B cell (primary cell): ENCODE measurements around the gene RPL7A. TPM values are rescaled to one million over a fixed set of nuclear protein-coding genes. Genes with fewer than 3 reads are reported as not detected.

Experiments used
- ATAC-seq: fragments of 200-7000 bp; cut with Tn5 transposase; one replicate; pipeline ENCODE4 v1.10.0; 2021; ENCODE audit warnings: low read depth, mild to moderate bottlenecking, moderate number of reproducible peaks, moderate library complexity
- CTCF ChIA-PET: fragments of 350-600 bp; sonication (Branson Sonifier 250); formaldehyde crosslinking; loops from one replicate; lab custom pipeline; 2021; ENCODE audit warnings: antibody characterized with exemption, inconsistent platforms; lab: Charles Lee
- POLR2A ChIA-PET: fragments of 350-600 bp; sonication (Branson Sonifier 250); formaldehyde crosslinking; loops from one replicate; lab custom pipeline; 2021; ENCODE audit warnings: antibody characterized with exemption; lab: Charles Lee
- DNase-seq: peaks from one replicate; pipeline ENCODE4 v3.0.0; 2013
- H2AFZ ChIP-seq: 2 replicates; pipeline ENCODE4 v1.6.1; 2012; ENCODE audit warnings: mild to moderate bottlenecking, low read depth, low read length; ENCODE audit not compliant: insufficient read depth, poor library complexity, severe bottlenecking
- H3K27ac ChIP-seq, 2 donors: 1 replicate in 1 of 2; 2 replicates in 1 of 2; pipeline ENCODE4 v1.5.1; 2012 to 2013; ENCODE audit warnings: low read length in 2 of 2, mild to moderate bottlenecking in 2 of 2, moderate library complexity in 1 of 2
- H3K27me3 ChIP-seq, 4 experiments: fragments of 200-600 bp in 1 of 4; sonication (generic) in 1 of 4; replicated peaks in 1 of 4; 1 replicate in 2 of 4; 2 replicates in 2 of 4; pipeline versions ENCODE4 v1.6.1 to v1.7.0; 2013 to 2016; ENCODE audit warnings: low read length in 3 of 4, mild to moderate bottlenecking in 2 of 4, mixed read lengths in 1 of 4, moderate library complexity in 1 of 4; ENCODE audit not compliant: insufficient read depth in 4 of 4, control insufficient read depth in 3 of 4; ENCODE audit errors: control extremely low read depth in 1 of 4
- H3K36me3 ChIP-seq, 2 experiments: replicated peaks in 1 of 2; 1 replicate in 1 of 2; 2 replicates in 1 of 2; pipeline versions ENCODE4 v1.6.1 to v1.7.1; 2013; ENCODE audit warnings: low read length in 1 of 2; ENCODE audit not compliant: insufficient read depth in 2 of 2, control insufficient read depth in 1 of 2; ENCODE audit errors: control extremely low read depth in 1 of 2, extremely low read depth in 1 of 2
- H3K4me1 ChIP-seq, 2 donors: fragments of 200-600 bp in 1 of 2; sonication (generic) in 1 of 2; 1 replicate in 1 of 2; 2 replicates in 1 of 2; pipeline versions ENCODE4 v1.5.1 to v1.6.1; 2013 to 2017; ENCODE audit warnings: low read length in 2 of 2; ENCODE audit not compliant: control insufficient read depth in 2 of 2, insufficient read depth in 2 of 2
- H3K4me2 ChIP-seq: replicated peaks from 2 replicates; pipeline ENCODE3; 2012; ENCODE audit warnings: mild to moderate bottlenecking, low read depth, low read length; ENCODE audit not compliant: poor library complexity, severe bottlenecking
- H3K4me3 ChIP-seq, 5 experiments: fragments of 200-600 bp in 1 of 5; sonication (generic) in 1 of 5; 1 replicate in 3 of 5; 2 replicates in 2 of 5; pipeline versions ENCODE4 v1.5.1 to v1.7.0; 2011 to 2016; ENCODE audit warnings: low read length in 4 of 5, mild to moderate bottlenecking in 4 of 5, low read depth in 2 of 5, control low read depth in 1 of 5, moderate library complexity in 1 of 5; ENCODE audit not compliant: insufficient read depth in 1 of 5; ENCODE audit errors: control extremely low read depth in 1 of 5, extremely low read depth in 1 of 5
- H3K79me2 ChIP-seq: fragments of 200-600 bp; sonication (generic); one replicate; pipeline ENCODE4 v1.6.0; 2016; ENCODE audit warnings: low read length; ENCODE audit not compliant: control insufficient read depth, insufficient read depth
- H3K9ac ChIP-seq: fragments of 200-600 bp; sonication (generic); 2 replicates; pipeline ENCODE4 v1.6.1; 2017; ENCODE audit warnings: mild to moderate bottlenecking, low read length, moderate library complexity
- H3K9me3 ChIP-seq, 3 donors: one replicate each; pipeline versions ENCODE4 v1.6.1 to v1.7.1; 2013; ENCODE audit warnings: low read length in 2 of 3; ENCODE audit not compliant: control insufficient read depth in 2 of 3, insufficient read depth in 1 of 3; ENCODE audit errors: control extremely low read depth in 1 of 3
- H4K20me1 ChIP-seq: 2 replicates; pipeline ENCODE4 v1.6.0; 2012; ENCODE audit warnings: mild to moderate bottlenecking, low read length; ENCODE audit not compliant: insufficient read depth, control insufficient read depth, poor library complexity, severe bottlenecking
- H3K27ac Mint-ChIP-seq: one replicate; pipeline ENCODE4 v1.8.0; 2021; ENCODE audit warnings: mixed read lengths
- H3K27me3 Mint-ChIP-seq: one replicate; pipeline ENCODE4 v1.8.0; 2021; ENCODE audit warnings: mixed read lengths
- H3K4me1 Mint-ChIP-seq: one replicate; pipeline ENCODE4 v1.8.0; 2021; ENCODE audit warnings: mixed read lengths
- H3K4me3 Mint-ChIP-seq: one replicate; pipeline ENCODE4 v1.8.0; 2021; ENCODE audit warnings: mixed read lengths
- H3K9me3 Mint-ChIP-seq: one replicate; pipeline ENCODE4 v1.8.0; 2022; ENCODE audit warnings: mixed read lengths; ENCODE audit not compliant: insufficient read depth
- EZH2 ChIP-seq: IDR thresholded peaks from 2 replicates; pipeline ENCODE4 v1.6.1; 2012; ENCODE audit warnings: borderline replicate concordance, low read depth, mild to moderate bottlenecking, moderate library complexity, low read length; ENCODE audit not compliant: insufficient read depth, poor library complexity, severe bottlenecking
- WGBS: methylation state at CpG from one replicate; pipeline ENCODE4 v1.1.5; 2013; ENCODE audit warnings: missing lambda C conversion rate; ENCODE audit not compliant: insufficient coverage; 5-methylcytosine and 5-hydroxymethylcytosine counted together
- intact Hi-C: fragments of 100-400 bp; cut with micrococcal nuclease; formaldehyde crosslinking; loops from one replicate; pipeline ENCODE4 v1.10.0; 2022
- polyA plus RNA-seq: library from polyadenylated mRNA; depleted of rRNA; stranded (reverse); fragments of >200 nt; gene quantifications from 2 replicates; pipeline ENCODE4 v1.2.3, GENCODE V29; 2012
- total RNA-seq, 2 donors: library from RNA; stranded (reverse); fragments of 120-200 nt in 1 of 2; gene quantifications; 1 replicate in 1 of 2; 2 replicates in 1 of 2; pipeline versions ENCODE4 v1.2.3 to v1.2.4, GENCODE V29; 2013 to 2022
- TF ChIP-seq, protein P1 (sequence below): fragments of 200-600 bp; IDR thresholded peaks from one replicate; pipeline ENCODE4 v1.8.0; 2022; ENCODE audit warnings: antibody characterized with exemption, mild to moderate bottlenecking

RPL7A gene
- total and polyA plus RNA-seq, 2 donors (not counting 1 experiment from before 2014, with no cell fraction given): 2,407 to 3,937 TPM

DNA sequence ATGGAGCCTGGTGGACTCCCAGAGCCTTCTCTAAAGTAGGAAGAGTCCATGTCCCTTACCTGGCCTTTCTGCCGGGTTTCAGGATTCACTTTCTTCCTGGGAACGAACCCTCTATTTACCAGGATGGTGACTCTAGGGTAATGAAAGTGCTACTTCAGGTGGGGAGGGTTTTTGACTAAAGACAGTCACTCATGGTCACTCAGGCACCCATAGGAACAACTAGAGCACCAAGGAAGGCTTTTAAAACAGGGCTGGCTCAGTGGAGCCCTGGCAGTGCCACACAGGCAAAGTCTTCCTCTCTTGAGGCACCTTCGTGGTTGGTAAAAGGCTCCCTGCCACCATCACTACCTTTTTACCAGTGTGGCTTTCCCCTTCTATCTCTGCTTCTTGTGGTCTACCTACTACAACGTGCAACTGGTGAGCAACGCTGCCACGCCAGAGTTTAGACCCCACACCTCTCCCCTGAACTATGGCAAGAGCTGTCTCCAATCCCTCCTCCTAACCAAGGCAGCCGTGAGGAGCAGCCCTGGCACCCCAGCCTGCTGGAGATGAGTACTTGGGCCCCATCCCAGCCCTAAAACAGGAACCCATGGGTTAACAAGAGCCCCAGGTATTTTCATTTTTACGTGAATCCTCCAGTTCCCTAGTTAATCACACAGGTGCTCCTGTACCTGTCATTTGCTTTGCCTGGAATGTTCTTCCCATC, 4.8 kb downstream of the RPL7A start:
- Mint-ChIP-seq H3K4me1 (peaks cover 43% of the 10 kb centered on the region), H3K9me3 (no peaks in the 10 kb centered on the region), H3K27me3 (no peaks in the 10 kb centered on the region), H3K4me3 (no peak overlapping the region), H3K27ac (no peak overlapping the region)
- Histone ChIP-seq H3K9ac (no peak overlapping the region), H3K36me3 (peaks cover 0 to 47% of the 10 kb centered on the region in 2 experiments), H4K20me1 (peaks cover 45% of the 10 kb centered on the region), H3K27me3 (no peaks in the 10 kb centered on the region), H3K4me3 (no peak overlapping the region), H3K79me2 (peaks cover 52% of the 10 kb centered on the region), H3K4me2 (no peak overlapping the region), H3K9me3 (peaks cover 0 to 8% (median 0%) of the 10 kb centered on the region in 3 donors), H3K4me1 (peaks cover 25 to 38% of the 10 kb centered on the region in 2 donors), H3K27ac (no peak overlapping the region), H2AFZ (no peak overlapping the region)
- TF ChIP-seq, protein P1, sequence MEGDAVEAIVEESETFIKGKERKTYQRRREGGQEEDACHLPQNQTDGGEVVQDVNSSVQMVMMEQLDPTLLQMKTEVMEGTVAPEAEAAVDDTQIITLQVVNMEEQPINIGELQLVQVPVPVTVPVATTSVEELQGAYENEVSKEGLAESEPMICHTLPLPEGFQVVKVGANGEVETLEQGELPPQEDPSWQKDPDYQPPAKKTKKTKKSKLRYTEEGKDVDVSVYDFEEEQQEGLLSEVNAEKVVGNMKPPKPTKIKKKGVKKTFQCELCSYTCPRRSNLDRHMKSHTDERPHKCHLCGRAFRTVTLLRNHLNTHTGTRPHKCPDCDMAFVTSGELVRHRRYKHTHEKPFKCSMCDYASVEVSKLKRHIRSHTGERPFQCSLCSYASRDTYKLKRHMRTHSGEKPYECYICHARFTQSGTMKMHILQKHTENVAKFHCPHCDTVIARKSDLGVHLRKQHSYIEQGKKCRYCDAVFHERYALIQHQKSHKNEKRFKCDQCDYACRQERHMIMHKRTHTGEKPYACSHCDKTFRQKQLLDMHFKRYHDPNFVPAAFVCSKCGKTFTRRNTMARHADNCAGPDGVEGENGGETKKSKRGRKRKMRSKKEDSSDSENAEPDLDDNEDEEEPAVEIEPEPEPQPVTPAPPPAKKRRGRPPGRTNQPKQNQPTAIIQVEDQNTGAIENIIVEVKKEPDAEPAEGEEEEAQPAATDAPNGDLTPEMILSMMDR: no peak
- no peak for TF ChIP-seq EZH2
- CTCF ChIA-PET: interaction anchor here (1.1 to 1.8 kb wide), 2 partner anchors 13 to 18 kb away, joined by 3 to 5 read pairs; no protein-coding TSS in a partner anchor
- ATAC-seq (no peak), DNase-seq (no peak)
- 83% methylated on average over 6 of the region's 8 CpGs for WGBS
- intact Hi-C loops: loop anchor here (10.0 kb wide), 1 partner anchor 168 kb away; no protein-coding TSS in a partner anchor
- POLR2A ChIA-PET: no interaction called here

DNA sequence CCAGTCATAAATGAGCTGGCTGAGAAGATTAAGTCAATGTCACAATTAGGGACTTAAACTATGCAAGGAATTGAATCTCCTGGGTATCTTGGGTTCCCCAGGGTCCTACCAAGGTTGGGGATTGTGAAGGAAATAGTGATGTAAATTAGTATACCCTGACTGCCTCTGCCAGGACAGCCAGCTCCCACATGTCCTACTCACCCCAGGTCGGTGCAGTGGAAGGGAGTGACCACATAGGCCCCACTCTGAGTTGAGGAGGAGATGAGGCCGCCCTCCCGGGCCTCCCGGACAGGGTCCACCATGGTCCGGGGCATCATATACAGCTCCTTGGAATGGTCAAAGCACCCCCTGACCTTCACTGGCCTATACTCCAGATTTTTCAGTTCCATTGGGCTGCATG, 5.5 kb downstream of the RPL7A start:
- no peak overlapping the region for H2AFZ ChIP-seq
- peaks cover 44% of the 10 kb centered on the region for H3K4me1 Mint-ChIP-seq
- DNase-seq (no peak), ATAC-seq (no peak)
- ChIA-PET POLR2A (no interaction called here), CTCF (interaction anchor here (1.8 kb wide), 1 partner anchor 14 kb away, joined by 5 read pairs; no protein-coding TSS in a partner anchor)
- H3K4me2 ChIP-seq: no peak overlapping the region
- intact Hi-C loops: loop anchor here (10.0 kb wide), 1 partner anchor 169 kb away; no protein-coding TSS in a partner anchor
- 100% methylated on average over 5 of the region's 5 CpGs for WGBS
- no peak overlapping the region for H3K27ac Mint-ChIP-seq
- peaks cover 50% of the 10 kb centered on the region for H4K20me1 ChIP-seq
- peaks cover 0 to 52% of the 10 kb centered on the region in 2 experiments for H3K36me3 ChIP-seq
- no peaks in the 10 kb centered on the region for H3K9me3 Mint-ChIP-seq
- no peak overlapping the region for H3K4me3 ChIP-seq
- H3K9me3 ChIP-seq: peaks cover 0 to 8% (median 0%) of the 10 kb centered on the region in 3 donors
- no peak overlapping the region for H3K27ac ChIP-seq
- no peaks in the 10 kb centered on the region for H3K27me3 Mint-ChIP-seq
- peaks cover 55% of the 10 kb centered on the region for H3K79me2 ChIP-seq
- no peak overlapping the region for H3K9ac ChIP-seq
- TF ChIP-seq, protein P1: no peak
- TF ChIP-seq EZH2: no peak
- no peak overlapping the region for H3K4me3 Mint-ChIP-seq
- peaks cover 25 to 41% of the 10 kb centered on the region in 2 donors for H3K4me1 ChIP-seq
- H3K27me3 ChIP-seq: no peaks in the 10 kb centered on the region
